DOHH2 (cell line): ENCODE measurements around the gene NFE2L2.
"Not testable (repeated sequence)": the region's sequence is repeated elsewhere in the genome, so short reads cannot be mapped to it uniquely, and the experiment has no call there.

Experiments used
- H3F3A ChIP-seq: fragments of 200-600 bp; sonication (generic), shearing (Covaris generic); 2 replicates; pipeline ENCODE4 v1.6.0; 2016; ENCODE audit warnings: antibody characterized with exemption, mild to moderate bottlenecking; ENCODE audit not compliant: control insufficient read depth, insufficient read depth
- H3K27ac ChIP-seq: fragments of 200-600 bp; sonication (generic); 2 replicates; pipeline ENCODE4 v1.5.1; 2014; ENCODE audit warnings: low read depth, mild to moderate bottlenecking, low read length, moderate library complexity
- H3K27me3 ChIP-seq: fragments of 200-600 bp; sonication (generic); 2 replicates; pipeline ENCODE4 v1.6.1; 2014; ENCODE audit warnings: mild to moderate bottlenecking, low read length, mixed read lengths; ENCODE audit not compliant: control insufficient read depth
- H3K36me3 ChIP-seq: fragments of 200-600 bp; sonication (generic); 2 replicates; pipeline ENCODE4 v1.6.1; 2014; ENCODE audit warnings: mild to moderate bottlenecking, low read length, moderate library complexity, mixed read lengths; ENCODE audit not compliant: control insufficient read depth
- H3K4me1 ChIP-seq: fragments of 200-600 bp; sonication (generic); 2 replicates; pipeline ENCODE4 v1.6.1; 2014; ENCODE audit warnings: mild to moderate bottlenecking, low read length, mixed read lengths; ENCODE audit not compliant: control insufficient read depth
- H3K4me2 ChIP-seq: fragments of 200-600 bp; sonication (generic); 2 replicates; pipeline ENCODE4 v1.6.0; 2014; ENCODE audit warnings: mild to moderate bottlenecking, low read length, moderate library complexity
- H3K4me3 ChIP-seq: fragments of 200-600 bp; sonication (generic); 2 replicates; pipeline ENCODE4 v1.5.1; 2014; ENCODE audit warnings: mild to moderate bottlenecking, low read length, mixed read lengths
- H3K79me2 ChIP-seq: fragments of 200-600 bp; sonication (generic); 2 replicates; pipeline ENCODE4 v1.6.1; 2014; ENCODE audit warnings: mild to moderate bottlenecking, low read length, mixed read lengths; ENCODE audit not compliant: control insufficient read depth
- H3K9me2 ChIP-seq: fragments of 200-600 bp; sonication (generic); replicated peaks from 2 replicates; pipeline ENCODE4 v1.6.1; 2014; ENCODE audit warnings: mild to moderate bottlenecking, low read length, mixed read lengths; ENCODE audit not compliant: control insufficient read depth
- H3K9me3 ChIP-seq: fragments of 200-600 bp; sonication (generic); 2 replicates; pipeline ENCODE4 v1.6.1; 2014; ENCODE audit warnings: antibody characterized with exemption, low read length, mixed read lengths; ENCODE audit not compliant: control insufficient read depth, insufficient read depth
- H4K20me1 ChIP-seq: fragments of 200-600 bp; sonication (generic); 2 replicates; pipeline ENCODE4 v1.6.0; 2014; ENCODE audit warnings: low read depth, mild to moderate bottlenecking, antibody characterized with exemption, low read length, moderate library complexity; ENCODE audit not compliant: control insufficient read depth, insufficient read depth
- EZH2phosphoT487 ChIP-seq: fragments of 200-600 bp; sonication (generic); IDR thresholded peaks from 2 replicates; pipeline ENCODE4 v1.6.1; 2017; ENCODE audit warnings: borderline replicate concordance, mild to moderate bottlenecking, antibody characterized with exemption, low read length, moderate library complexity, mixed read lengths
- TF ChIP-seq, protein P1 (sequence below): fragments of 200-600 bp; sonication (generic); IDR thresholded peaks from one replicate; pipeline ENCODE4 v1.5.1; 2014; ENCODE audit warnings: antibody characterized with exemption, mild to moderate bottlenecking, low read depth, low read length; ENCODE audit not compliant: poor library complexity, severe bottlenecking

The NFE2L2 gene

DNA sequence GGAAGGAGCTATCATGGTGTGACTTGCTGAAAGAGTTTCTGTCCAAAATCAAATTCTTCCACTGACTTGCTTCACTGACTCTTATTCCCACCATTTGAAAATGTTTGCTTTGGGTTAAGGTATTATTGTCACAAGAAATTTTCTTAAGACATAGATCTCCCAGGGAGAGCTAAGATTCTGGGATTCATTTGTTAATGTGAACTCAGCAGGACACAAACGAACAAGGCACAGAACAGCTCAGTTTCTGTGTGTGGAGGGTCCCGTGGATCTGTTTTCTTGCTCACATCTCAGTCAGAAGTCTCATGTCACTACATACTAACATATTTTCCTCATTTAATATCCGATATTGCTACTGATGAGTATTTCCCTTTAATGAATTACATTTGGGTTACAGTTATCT lies 60.1 kb downstream of the NFE2L2 start:
- Histone ChIP-seq H4K20me1 (no peaks in the 10 kb centered on the region), H3K27me3 (no peaks in the 10 kb centered on the region), H3K4me1 (no peaks in the 10 kb centered on the region), H3K4me2 (no peak overlapping the region), H3K36me3 (no peaks in the 10 kb centered on the region), H3K27ac (no peak overlapping the region), H3K9me2 (no peaks in the 10 kb centered on the region), H3K4me3 (no peak overlapping the region), H3K79me2 (peaks cover 6% of the 10 kb centered on the region; the same call in 1 of the 2 replicates), H3F3A (no peaks in the 10 kb centered on the region), H3K9me3 (no peaks in the 10 kb centered on the region)
- TF ChIP-seq, protein P1, sequence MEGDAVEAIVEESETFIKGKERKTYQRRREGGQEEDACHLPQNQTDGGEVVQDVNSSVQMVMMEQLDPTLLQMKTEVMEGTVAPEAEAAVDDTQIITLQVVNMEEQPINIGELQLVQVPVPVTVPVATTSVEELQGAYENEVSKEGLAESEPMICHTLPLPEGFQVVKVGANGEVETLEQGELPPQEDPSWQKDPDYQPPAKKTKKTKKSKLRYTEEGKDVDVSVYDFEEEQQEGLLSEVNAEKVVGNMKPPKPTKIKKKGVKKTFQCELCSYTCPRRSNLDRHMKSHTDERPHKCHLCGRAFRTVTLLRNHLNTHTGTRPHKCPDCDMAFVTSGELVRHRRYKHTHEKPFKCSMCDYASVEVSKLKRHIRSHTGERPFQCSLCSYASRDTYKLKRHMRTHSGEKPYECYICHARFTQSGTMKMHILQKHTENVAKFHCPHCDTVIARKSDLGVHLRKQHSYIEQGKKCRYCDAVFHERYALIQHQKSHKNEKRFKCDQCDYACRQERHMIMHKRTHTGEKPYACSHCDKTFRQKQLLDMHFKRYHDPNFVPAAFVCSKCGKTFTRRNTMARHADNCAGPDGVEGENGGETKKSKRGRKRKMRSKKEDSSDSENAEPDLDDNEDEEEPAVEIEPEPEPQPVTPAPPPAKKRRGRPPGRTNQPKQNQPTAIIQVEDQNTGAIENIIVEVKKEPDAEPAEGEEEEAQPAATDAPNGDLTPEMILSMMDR, result no peak
- no peak for TF ChIP-seq EZH2phosphoT487

DNA sequence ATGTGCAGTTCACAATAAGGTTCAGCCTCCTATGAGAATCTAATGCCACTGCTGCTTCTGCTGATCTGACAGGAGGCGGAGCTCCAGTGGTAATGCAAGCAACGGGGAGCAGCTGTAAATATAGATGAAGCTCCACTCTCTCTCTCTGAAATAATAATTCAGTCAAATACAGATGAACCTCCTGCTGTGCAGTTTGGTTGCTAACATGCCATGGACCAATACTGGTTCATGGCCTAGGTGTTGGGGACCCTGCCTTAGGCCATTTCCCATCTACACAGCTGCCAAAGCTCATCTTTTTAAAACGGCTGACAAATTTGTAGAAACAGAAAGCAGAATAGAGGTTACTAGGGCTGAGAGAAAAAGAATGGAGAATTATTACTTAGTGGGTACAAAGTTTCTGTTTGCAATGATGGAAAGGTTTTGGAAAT lies 62.6 kb downstream of the NFE2L2 start:
- H4K20me1 ChIP-seq, result no peaks in the 10 kb centered on the region
- no peaks in the 10 kb centered on the region for H3K9me2 ChIP-seq
- H3K79me2 ChIP-seq, result no peaks in the 10 kb centered on the region
- H3K4me3 ChIP-seq, result no peak overlapping the region
- no peaks in the 10 kb centered on the region for H3K27me3 ChIP-seq
- no peak overlapping the region for H3K4me2 ChIP-seq
- no peaks in the 10 kb centered on the region for H3K9me3 ChIP-seq
- H3K4me1 ChIP-seq, result no peaks in the 10 kb centered on the region
- TF ChIP-seq EZH2phosphoT487, result no peak
- TF ChIP-seq, protein P1, result no peak
- no peak overlapping the region for H3K27ac ChIP-seq
- H3K36me3 ChIP-seq, result no peaks in the 10 kb centered on the region
- H3F3A ChIP-seq, result no peaks in the 10 kb centered on the region

DNA sequence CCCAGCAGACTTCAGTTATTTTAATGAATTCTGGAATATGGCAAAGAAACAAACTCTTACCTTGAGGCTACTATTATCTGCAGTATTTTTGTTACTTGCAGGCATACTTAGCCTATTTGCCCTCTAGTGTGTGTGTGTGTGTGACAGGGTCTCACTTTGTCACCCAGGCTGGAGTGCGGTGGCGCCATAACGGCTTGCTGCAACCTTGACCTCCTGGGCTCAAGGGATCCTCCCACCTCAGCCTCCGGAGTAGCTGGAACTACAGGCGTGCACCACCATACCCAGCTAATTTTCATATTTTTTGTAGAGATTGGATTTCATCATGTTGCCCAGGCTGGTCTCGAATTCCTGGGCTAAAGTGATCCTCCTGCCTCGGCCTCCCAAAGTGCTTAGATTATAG lies 64.1 kb downstream of the NFE2L2 start:
- not testable (repeated sequence) for H3K27me3 ChIP-seq, H3F3A ChIP-seq, H3K4me3 ChIP-seq, H3K79me2 ChIP-seq, H3K4me1 ChIP-seq, H3K4me2 ChIP-seq, H3K9me2 ChIP-seq, H3K36me3 ChIP-seq, H3K27ac ChIP-seq, H4K20me1 ChIP-seq, H3K9me3 ChIP-seq

DNA sequence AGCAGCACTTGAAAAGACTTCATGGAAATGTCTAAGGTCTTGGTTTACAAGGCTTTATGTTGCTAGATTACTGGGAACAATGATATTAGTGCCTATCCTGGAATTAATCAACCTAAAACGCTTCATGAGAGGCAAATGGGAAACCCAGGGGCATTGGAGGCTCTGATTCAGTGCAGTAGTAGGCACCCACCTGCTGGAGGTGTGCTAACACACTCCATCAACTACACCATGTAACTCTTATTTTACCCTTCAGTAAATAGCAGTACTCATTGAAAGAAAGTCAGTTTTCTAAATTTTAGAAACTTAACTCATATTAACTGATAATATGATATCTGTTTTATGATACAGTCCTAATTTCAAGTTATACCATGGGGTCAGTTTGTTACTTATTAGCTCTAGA lies 69.3 kb downstream of the NFE2L2 start:
- H3K9me3 ChIP-seq, result no peaks in the 10 kb centered on the region
- TF ChIP-seq, protein P1, result no peak
- no peak for TF ChIP-seq EZH2phosphoT487
- no peaks in the 10 kb centered on the region for H4K20me1 ChIP-seq
- H3K4me2 ChIP-seq, result no peak overlapping the region
- H3K27me3 ChIP-seq, result peaks cover 3% of the 10 kb centered on the region; the same call in 1 of the 2 replicates
- H3F3A ChIP-seq, result no peaks in the 10 kb centered on the region
- H3K27ac ChIP-seq, result no peak overlapping the region
- no peaks in the 10 kb centered on the region for H3K79me2 ChIP-seq
- no peaks in the 10 kb centered on the region for H3K36me3 ChIP-seq
- H3K4me1 ChIP-seq, result no peaks in the 10 kb centered on the region
- no peak overlapping the region for H3K4me3 ChIP-seq
- H3K9me2 ChIP-seq, result no peaks in the 10 kb centered on the region
